Kidney (tissue), 14 donors: ENCODE measurements around the gene CHPF. TPM values are rescaled to one million over a fixed set of nuclear protein-coding genes. Genes with fewer than 3 reads are reported as not detected.
A peak's percentile ranks its signal among the peaks of the same experiment; 100 is the strongest.

Experiments used
- DNase-seq, 5 donors: peaks; one replicate each; pipeline ENCODE4 v3.0.0-alpha.2; 2013 to 2020
- FAIRE-seq: peaks from 2 replicates; lab custom pipeline; 2012; peaks lifted over from hg19 to GRCh38; lab: Jason Lieb, UNC
- H3K27ac ChIP-seq, 2 donors: one replicate each; pipeline ENCODE4 v1.7.0; 2013; ENCODE audit warnings: low read depth in 2 of 2, low read length in 2 of 2, inconsistent platforms in 1 of 2
- H3K27me3 ChIP-seq: one replicate; pipeline ENCODE4 v1.7.1; 2013; ENCODE audit warnings: low read length, inconsistent platforms; ENCODE audit not compliant: control insufficient read depth, insufficient read depth
- H3K36me3 ChIP-seq, 3 donors: one replicate each; pipeline versions ENCODE4 v1.7.0 to v1.7.1; 2013; ENCODE audit warnings: low read length in 3 of 3, control low read depth in 1 of 3, inconsistent platforms in 1 of 3; ENCODE audit not compliant: insufficient read depth in 3 of 3, control insufficient read depth in 2 of 3
- H3K4me1 ChIP-seq, 3 donors: one replicate each; pipeline versions ENCODE4 v1.7.0 to v1.7.1; 2013; ENCODE audit warnings: low read length in 3 of 3, inconsistent platforms in 1 of 3, low read depth in 1 of 3; ENCODE audit not compliant: control insufficient read depth in 2 of 3, insufficient read depth in 2 of 3
- H3K4me3 ChIP-seq, 3 donors: one replicate each; pipeline versions ENCODE4 v1.7.0 to v1.8.1; 2013; ENCODE audit warnings: low read length in 3 of 3, control low read depth in 1 of 3, inconsistent platforms in 1 of 3
- H3K9ac ChIP-seq, 3 donors: one replicate each; pipeline versions ENCODE4 v1.7.0 to v1.7.1; 2013; ENCODE audit warnings: low read length in 3 of 3, control low read depth in 1 of 3, inconsistent platforms in 1 of 3
- H3K9me3 ChIP-seq, 3 donors: one replicate each; pipeline versions ENCODE4 v1.7.0 to v1.7.1; 2013; ENCODE audit warnings: low read length in 3 of 3, control low read depth in 1 of 3, inconsistent platforms in 1 of 3; ENCODE audit not compliant: control insufficient read depth in 2 of 3, insufficient read depth in 1 of 3
- intact Hi-C: fragments of 100-400 bp; cut with DNase I; formaldehyde crosslinking; loops from one replicate; pipeline ENCODE4 v1.11.1; 2022
- polyA plus RNA-seq: library from polyadenylated mRNA; stranded (reverse); fragments of 350-450 nt; fragmentation: Illumina TruSeq; extraction: RNeasy Lipid Tissue Mini Kit (QIAGEN cat#74804); gene quantifications from one replicate; pipeline ENCODE4 v1.2.3, GENCODE V29; 2014; ENCODE audit warnings: low read depth, low replicate concordance; ENCODE audit not compliant: insufficient read depth
- total RNA-seq: library from RNA; stranded (reverse); fragmentation: NEBNext Ultra II Directional; extraction: Animal tissue kit (Norgen Biotek cat#: 25700); gene quantifications from one replicate; pipeline ENCODE4 v1.2.1, GENCODE V29; 2021
- TF ChIP-seq, protein P1 (sequence below): IDR thresholded peaks from 3 replicates; pipeline ENCODE4 v1.5.1; 2012; ENCODE audit warnings: mild to moderate bottlenecking, moderate library complexity, borderline replicate concordance; ENCODE audit not compliant: insufficient read depth; ENCODE audit errors: extremely low read depth
- donor health status: control.
- donor health status: control.
- donor health status: control.
- donor health status: control.
- donor health status: control.
- donor health status: DM: yes; HTN: yes; CAD: no.
- donor health status: Normal renal cell carcinoma (clear cell type).

The CHPF gene
- total and polyA plus RNA-seq, 2 donors from 2014 or later, result 57.3 to 59.5 TPM

DNA sequence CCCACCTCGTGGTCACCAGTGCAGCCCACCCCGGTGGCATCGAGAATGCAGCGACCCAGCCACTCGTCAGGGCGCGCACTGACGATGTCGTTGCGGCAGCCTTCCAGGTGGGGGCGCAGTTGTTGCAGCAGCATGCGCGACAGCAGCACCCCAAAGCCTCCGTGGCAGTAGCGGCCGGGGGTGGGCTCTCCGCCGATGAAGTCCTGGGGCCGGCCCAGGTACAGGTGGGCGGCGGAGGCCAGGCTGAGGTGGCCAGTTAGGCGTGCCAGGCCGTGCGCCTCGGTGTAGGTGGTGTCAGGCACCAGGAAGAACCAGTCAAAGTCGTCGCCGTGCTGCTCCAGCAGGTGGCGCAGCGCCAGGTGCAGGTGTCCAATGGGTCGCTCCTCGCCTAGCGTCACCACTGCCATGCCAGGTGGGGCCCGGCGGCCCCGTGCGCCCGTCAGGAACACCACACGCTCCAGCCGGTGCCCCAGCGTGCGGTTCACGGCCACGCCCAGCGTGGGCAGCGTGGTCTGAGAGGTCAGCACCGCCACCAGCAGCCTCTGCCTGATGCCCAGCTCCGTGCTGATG lies 1.9 kb downstream of the CHPF start:
- no peak for FAIRE-seq
- H3K4me3 ChIP-seq, result peak overlapping the region in 2 of 3 donors; percentile 15 to 72
- DNase-seq, result peak; percentile 89 to 95 (median 92)
- TF ChIP-seq, protein P1, sequence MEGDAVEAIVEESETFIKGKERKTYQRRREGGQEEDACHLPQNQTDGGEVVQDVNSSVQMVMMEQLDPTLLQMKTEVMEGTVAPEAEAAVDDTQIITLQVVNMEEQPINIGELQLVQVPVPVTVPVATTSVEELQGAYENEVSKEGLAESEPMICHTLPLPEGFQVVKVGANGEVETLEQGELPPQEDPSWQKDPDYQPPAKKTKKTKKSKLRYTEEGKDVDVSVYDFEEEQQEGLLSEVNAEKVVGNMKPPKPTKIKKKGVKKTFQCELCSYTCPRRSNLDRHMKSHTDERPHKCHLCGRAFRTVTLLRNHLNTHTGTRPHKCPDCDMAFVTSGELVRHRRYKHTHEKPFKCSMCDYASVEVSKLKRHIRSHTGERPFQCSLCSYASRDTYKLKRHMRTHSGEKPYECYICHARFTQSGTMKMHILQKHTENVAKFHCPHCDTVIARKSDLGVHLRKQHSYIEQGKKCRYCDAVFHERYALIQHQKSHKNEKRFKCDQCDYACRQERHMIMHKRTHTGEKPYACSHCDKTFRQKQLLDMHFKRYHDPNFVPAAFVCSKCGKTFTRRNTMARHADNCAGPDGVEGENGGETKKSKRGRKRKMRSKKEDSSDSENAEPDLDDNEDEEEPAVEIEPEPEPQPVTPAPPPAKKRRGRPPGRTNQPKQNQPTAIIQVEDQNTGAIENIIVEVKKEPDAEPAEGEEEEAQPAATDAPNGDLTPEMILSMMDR, result peak; percentile 82
- no peak overlapping the region for H3K27ac ChIP-seq
- H3K27me3 ChIP-seq, result no peaks in the 10 kb centered on the region
- no peaks in the 10 kb centered on the region for H3K9me3 ChIP-seq
- H3K36me3 ChIP-seq, result peaks cover 0 to 8% (median 8%) of the 10 kb centered on the region in 3 donors
- peaks cover 4 to 18% (median 9%) of the 10 kb centered on the region in 3 donors for H3K4me1 ChIP-seq
- no peak overlapping the region for H3K9ac ChIP-seq
- intact Hi-C loops, result no loop called here

DNA sequence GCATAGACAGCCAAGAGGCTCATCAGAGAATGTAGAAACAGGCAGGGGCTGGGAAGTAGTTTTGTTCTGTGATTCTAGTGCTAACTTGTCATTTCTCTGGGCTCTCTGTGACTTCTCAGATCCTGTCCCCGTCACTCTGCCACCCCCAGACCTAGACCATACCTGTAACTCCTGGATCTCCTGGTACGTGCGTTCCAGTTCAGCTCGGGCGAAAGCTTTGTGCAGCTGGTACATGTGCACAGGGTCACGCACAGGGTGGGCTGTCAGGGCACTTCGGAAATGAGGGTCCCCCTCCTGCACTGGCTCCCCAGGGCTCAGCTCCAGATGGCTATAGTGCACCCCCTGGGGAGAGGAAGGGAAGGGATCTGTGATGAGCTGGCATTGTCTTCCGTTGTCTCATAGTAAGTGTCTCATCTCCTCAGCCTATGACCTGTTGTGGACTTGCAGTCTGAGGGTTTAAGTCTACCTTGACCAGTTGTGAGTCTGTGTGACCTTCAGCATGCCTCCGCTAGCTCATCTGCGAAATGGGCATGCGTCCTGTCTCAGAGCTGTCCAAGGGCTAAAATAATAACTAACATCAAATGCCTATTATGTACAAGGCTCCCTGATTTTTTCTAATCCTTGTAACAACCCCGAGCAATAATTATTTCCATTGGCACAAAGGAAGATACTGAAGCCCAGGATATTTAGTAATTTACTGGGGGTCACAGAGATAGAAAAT lies 2.7 kb downstream of the CHPF start:
- no peaks in the 10 kb centered on the region for H3K9me3 ChIP-seq
- H3K4me1 ChIP-seq, result peaks cover 4 to 18% (median 9%) of the 10 kb centered on the region in 3 donors
- no peak overlapping the region for H3K9ac ChIP-seq
- no peaks in the 10 kb centered on the region for H3K27me3 ChIP-seq
- intact Hi-C loops, result no loop called here
- H3K36me3 ChIP-seq, result peaks cover 0 to 8% (median 8%) of the 10 kb centered on the region in 3 donors
- TF ChIP-seq, protein P1, result no peak
- DNase-seq, result no peak
- FAIRE-seq, result no peak
- no peak overlapping the region for H3K27ac ChIP-seq
- no peak overlapping the region for H3K4me3 ChIP-seq

DNA sequence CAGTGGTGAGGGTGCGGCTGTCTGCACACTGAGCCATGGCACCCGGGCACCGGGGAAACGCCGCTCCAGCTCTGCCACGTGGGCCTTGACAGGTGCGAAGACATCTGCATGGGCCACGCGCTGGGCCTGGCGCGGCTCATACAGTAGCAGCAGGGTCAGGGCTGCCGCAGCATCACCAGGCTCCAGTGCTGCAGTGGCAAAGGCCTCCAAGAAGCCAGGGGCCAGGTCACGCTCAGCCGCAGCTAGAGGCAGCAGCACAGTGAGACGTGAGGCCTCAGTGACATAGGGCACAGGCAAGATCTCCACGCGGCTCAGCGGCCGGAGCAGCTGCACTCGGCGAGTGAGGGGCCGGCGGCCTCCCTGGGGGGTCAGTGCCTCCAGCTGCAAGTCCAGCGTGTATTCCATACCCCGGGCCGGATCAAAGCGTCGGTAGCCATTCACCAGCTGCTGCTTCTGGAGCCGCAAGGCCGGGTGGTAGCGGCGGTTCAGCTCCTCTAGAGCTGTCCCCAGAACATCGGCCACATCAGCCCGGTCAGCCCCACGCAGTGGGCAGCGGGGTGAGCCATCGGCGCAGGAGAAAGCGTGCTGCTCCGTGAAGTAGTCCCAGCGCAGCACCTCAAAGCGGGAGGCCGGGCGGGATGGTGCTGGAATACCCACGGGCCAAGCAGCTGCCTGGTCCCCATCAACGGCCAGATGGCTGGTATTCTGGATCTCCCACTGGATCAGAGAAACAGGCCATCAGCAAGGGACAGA lies 3.5 kb downstream of the CHPF start:
- H3K9me3 ChIP-seq, result no peaks in the 10 kb centered on the region
- intact Hi-C loops, result loop anchor here (10.0 kb wide), 1 partner anchor 135 kb away; no protein-coding TSS in a partner anchor
- no peak overlapping the region for H3K9ac ChIP-seq
- no peak for FAIRE-seq
- peaks cover 0 to 8% (median 8%) of the 10 kb centered on the region in 3 donors for H3K36me3 ChIP-seq
- peaks cover 4 to 18% (median 9%) of the 10 kb centered on the region in 3 donors for H3K4me1 ChIP-seq
- H3K4me3 ChIP-seq, result no peak overlapping the region
- TF ChIP-seq, protein P1, result no peak
- H3K27ac ChIP-seq, result no peak overlapping the region
- H3K27me3 ChIP-seq, result no peaks in the 10 kb centered on the region
- DNase-seq, result peak in 1 of 5 donors; percentile 77
